Measurements from ENCODE around the gene HDAC11. TPM values are rescaled to one million over a fixed set of nuclear protein-coding genes. Genes with fewer than 3 reads are reported as not detected.

HDAC11 gene
- total RNA-seq, 1 donor from 2014 or later = 8.8 TPM

- H3K4me3 ChIP-seq (ENCODE audit: low read depth, low read length) = no peak overlapping the region
- TF ChIP-seq CTCF (conservative IDR thresholded peaks at IDR 0.05; ENCODE audit: low read depth, low read length) = no peak
- DNase-seq (ENCODE audit: low read depth) = no peak
These were observed 61.6 kb downstream of the HDAC11 start for GRCh38 chr3:13541691-13542090.

DNA sequence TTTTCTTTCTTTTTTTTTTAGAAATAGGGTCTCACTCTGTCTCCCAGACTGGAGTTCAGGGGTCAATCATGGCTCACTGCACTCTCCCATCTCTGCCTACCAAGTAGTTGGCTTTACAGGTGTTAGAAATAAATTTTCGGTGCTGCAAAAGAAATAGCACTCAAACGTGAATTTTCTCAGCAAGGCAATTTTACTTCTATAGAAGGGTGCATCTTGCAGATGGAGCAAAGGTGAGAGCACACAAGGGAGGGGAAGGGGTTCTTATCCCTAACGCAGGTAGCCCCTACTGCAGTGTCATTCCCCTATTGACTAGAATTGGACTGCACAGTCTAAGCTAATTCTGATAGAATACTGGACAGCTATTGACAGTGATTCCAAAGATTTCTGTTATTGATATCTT, 62.0 kb downstream of the HDAC11 start:
- TF ChIP-seq CTCF (conservative IDR thresholded peaks at IDR 0.05; ENCODE audit: low read depth, low read length) = no peak
- H3K4me3 ChIP-seq (ENCODE audit: low read depth, low read length) = no peak overlapping the region
- no peak for DNase-seq (ENCODE audit: low read depth)

GRCh38 chr3:13543253-13543652, 63.1 kb downstream of the HDAC11 start:
- no peak overlapping the region for H3K4me3 ChIP-seq (ENCODE audit: low read depth, low read length)
- DNase-seq (ENCODE audit: low read depth) = no peak
- no peak for TF ChIP-seq CTCF (conservative IDR thresholded peaks at IDR 0.05; ENCODE audit: low read depth, low read length)

GRCh38 chr3:13544293-13544831, 64.3 kb downstream of the HDAC11 start:
- no peak for TF ChIP-seq CTCF (conservative IDR thresholded peaks at IDR 0.05; ENCODE audit: low read depth, low read length)
- no peak overlapping the region for H3K4me3 ChIP-seq (ENCODE audit: low read depth, low read length)
- DNase-seq (ENCODE audit: low read depth) = no peak

GRCh38 chr3:13544951-13545651, 65.0 kb downstream of the HDAC11 start:
- DNase-seq (ENCODE audit: low read depth) = no peak
- H3K4me3 ChIP-seq (ENCODE audit: low read depth, low read length) = no peak overlapping the region
- TF ChIP-seq CTCF (conservative IDR thresholded peaks at IDR 0.05; ENCODE audit: low read depth, low read length) = no peak

GRCh38 chr3:13545952-13546454, 65.9 kb downstream of the HDAC11 start:
- H3K4me3 ChIP-seq (ENCODE audit: low read depth, low read length) = no peak overlapping the region
- TF ChIP-seq CTCF (conservative IDR thresholded peaks at IDR 0.05; ENCODE audit: low read depth, low read length) = no peak
- no peak for DNase-seq (ENCODE audit: low read depth)
